ENCODE data around the gene GCK.

DNA sequence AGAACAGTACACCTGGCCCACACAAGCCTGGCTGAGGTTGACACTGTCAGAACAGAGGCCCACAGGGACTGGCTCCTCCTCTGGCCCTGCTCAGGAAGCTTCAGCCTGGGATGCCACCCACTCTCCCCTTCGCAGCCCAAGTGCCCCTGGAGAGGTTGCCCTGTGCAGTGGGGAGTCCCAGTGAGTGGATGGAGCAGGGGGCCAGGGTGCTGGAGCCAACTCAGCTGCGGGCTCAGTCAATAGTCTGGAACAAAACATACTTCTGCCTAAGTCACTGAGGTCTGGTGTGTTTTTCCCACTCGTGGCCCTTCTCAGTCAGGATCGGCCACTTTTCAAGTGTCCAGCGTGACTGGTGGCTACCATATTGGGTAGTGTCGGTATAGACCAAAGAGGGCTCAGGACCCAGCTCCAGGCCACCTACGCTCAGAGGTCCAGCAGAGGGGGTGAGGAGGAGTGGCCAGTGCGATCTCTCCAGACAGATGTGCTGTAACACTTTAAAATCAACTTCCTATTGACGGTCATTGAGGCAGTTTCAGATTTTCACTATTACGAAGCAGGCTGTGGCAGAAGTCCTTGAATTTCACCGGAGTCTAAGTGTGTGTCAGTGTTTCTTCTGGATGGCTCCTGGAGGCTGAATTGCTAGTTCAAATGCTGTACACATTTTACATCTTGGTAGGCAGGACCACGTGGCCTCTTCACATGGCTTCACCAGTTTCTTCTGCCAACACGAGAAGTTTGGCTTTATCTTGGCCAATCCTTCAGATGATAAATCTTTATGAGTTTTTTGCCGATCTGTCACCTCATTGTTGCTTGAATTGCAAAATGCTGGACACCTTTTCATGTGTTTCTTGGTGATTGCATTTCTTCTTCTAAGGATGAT is 994 bp upstream of the GCK start:
- TF ChIP-seq CTBP1 (IDR thresholded peaks at IDR 0.05; ENCODE audit: borderline replicate concordance) (no peak), ZNF384 (IDR thresholded peaks at IDR 0.05) (no peak), HDGF (IDR thresholded peaks at IDR 0.05; ENCODE audit: borderline replicate concordance) (no peak), SP1 (IDR thresholded peaks at IDR 0.05) (no peak), BHLHE40 (IDR thresholded peaks at IDR 0.05; ENCODE audit: borderline replicate concordance) (no peak), NFRKB (IDR thresholded peaks at IDR 0.05) (no peak), ARNT (IDR thresholded peaks at IDR 0.05) (no peak), FOXM1 (IDR thresholded peaks at IDR 0.05; ENCODE audit: borderline replicate concordance) (no peak), FOXK2 (IDR thresholded peaks at IDR 0.05) (no peak)
